IMR-90 (cell line): ENCODE data around the gene SOBP. TPM values are rescaled to one million over a fixed set of nuclear protein-coding genes. Genes with fewer than 3 reads are reported as not detected.

Source experiments
- ATAC-seq: fragments of 200-7000 bp; cut with Tn5 transposase; 2 replicates; pipeline ENCODE4 v1.9.1; 2020; ENCODE audit warnings: low read depth, mild to moderate bottlenecking, moderate library complexity
- BruUV-seq: library from RNA; stranded (reverse); fragments of 400-500 nt; replicated peaks from 2 replicates; lab custom pipeline; 2021; lab: Mats Ljungman, UMichigan
- CTCF ChIA-PET: fragments of 300-600 bp; formaldehyde crosslinking; extraction: SDS; loops from one replicate; lab custom pipeline; 2021; ENCODE audit warnings: antibody characterized with exemption; lab: Yijun Ruan, JAX
- POLR2A ChIA-PET: fragments of 300-600 bp; sonication (Branson Sonifier 250); formaldehyde crosslinking; loops from one replicate; lab custom pipeline; 2022; ENCODE audit warnings: antibody characterized with exemption; ENCODE audit not compliant: unreplicated experiment; lab: Charles Lee
- DNase-seq: peaks from one replicate; pipeline ENCODE4 v3.0.0; 2013
- H2AFZ ChIP-seq: replicated peaks from 2 replicates; pipeline ENCODE3; 2013; ENCODE audit warnings: low read length, mild to moderate bottlenecking; ENCODE audit not compliant: poor library complexity
- H2AK5ac ChIP-seq: 2 replicates; pipeline ENCODE4 v1.6.1; 2013; ENCODE audit warnings: low read depth, low read length, inconsistent platforms
- H2AK9ac ChIP-seq: replicated peaks from 2 replicates; pipeline ENCODE3; 2013; ENCODE audit warnings: mild to moderate bottlenecking, low read depth, low read length, moderate library complexity; ENCODE audit not compliant: poor library complexity
- H2BK120ac ChIP-seq: 2 replicates; pipeline ENCODE4 v1.6.1; 2013; ENCODE audit warnings: low read depth, low read length, inconsistent platforms
- H2BK15ac ChIP-seq: 3 replicates; pipeline ENCODE4 v1.6.1; 2013; ENCODE audit warnings: low read depth, low read length, inconsistent platforms
- H2BK20ac ChIP-seq: 2 replicates; pipeline ENCODE4 v1.6.1; 2013; ENCODE audit warnings: low read depth, mild to moderate bottlenecking, inconsistent platforms, low read length, moderate library complexity
- H2BK5ac ChIP-seq: 2 replicates; pipeline ENCODE4 v1.6.1; 2013; ENCODE audit warnings: mild to moderate bottlenecking, low read depth, low read length, inconsistent platforms; ENCODE audit not compliant: poor library complexity, severe bottlenecking
- H3K14ac ChIP-seq: replicated peaks from 2 replicates; pipeline ENCODE4 v1.6.1; 2013; ENCODE audit warnings: low read depth, low read length, inconsistent platforms
- H3K18ac ChIP-seq: 2 replicates; pipeline ENCODE4 v1.6.1; 2013; ENCODE audit warnings: low read depth, low read length, control low read depth
- H3K23ac ChIP-seq: 2 replicates; pipeline ENCODE4 v1.6.1; 2013; ENCODE audit warnings: low read depth, low read length, inconsistent platforms
- H3K27ac ChIP-seq: 2 replicates; pipeline ENCODE4 v1.5.1; 2013; ENCODE audit warnings: mild to moderate bottlenecking, control low read depth, low read length; ENCODE audit not compliant: insufficient read depth
- H3K27me3 ChIP-seq: 2 replicates; pipeline ENCODE4 v1.6.1; 2013; ENCODE audit warnings: low read length; ENCODE audit not compliant: control insufficient read depth, insufficient read depth
- H3K36me3 ChIP-seq: 2 replicates; pipeline ENCODE4 v1.6.1; 2013; ENCODE audit warnings: low read length, mixed read lengths; ENCODE audit not compliant: control insufficient read depth, insufficient read depth
- H3K4ac ChIP-seq: 2 replicates; pipeline ENCODE4 v1.6.1; 2013; ENCODE audit warnings: low read depth, low read length, inconsistent platforms
- H3K4me1 ChIP-seq: 2 replicates; pipeline ENCODE4 v1.6.1; 2013; ENCODE audit warnings: low read length, mixed read lengths; ENCODE audit not compliant: control insufficient read depth, insufficient read depth
- H3K4me2 ChIP-seq: 2 replicates; pipeline ENCODE4 v1.6.1; 2013; ENCODE audit warnings: low read depth, mild to moderate bottlenecking, control low read depth, low read length, moderate library complexity
- H3K4me3 ChIP-seq: 2 replicates; pipeline ENCODE4 v1.5.1; 2013; ENCODE audit warnings: low read depth, mild to moderate bottlenecking, control low read depth, low read length, moderate library complexity; ENCODE audit not compliant: insufficient read depth
- H3K56ac ChIP-seq: 2 replicates; pipeline ENCODE4 v1.6.1; 2013; ENCODE audit warnings: low read length, inconsistent platforms; ENCODE audit not compliant: insufficient read depth; ENCODE audit errors: extremely low read depth
- H3K79me1 ChIP-seq, 2 experiments: 2 replicates each; pipeline ENCODE4 v1.6.1; 2013; ENCODE audit warnings: low read length in 2 of 2, inconsistent platforms in 1 of 2, low read depth in 1 of 2
- H3K9ac ChIP-seq: 2 replicates; pipeline ENCODE4 v1.6.1; 2013; ENCODE audit warnings: low read depth, low read length, control low read depth
- H3K9me1 ChIP-seq: 2 replicates; pipeline ENCODE4 v1.6.1; 2013; ENCODE audit warnings: low read length, inconsistent platforms; ENCODE audit not compliant: insufficient read depth
- H3K9me3 ChIP-seq: 2 replicates; pipeline ENCODE4 v1.6.1; 2013; ENCODE audit warnings: low read length; ENCODE audit not compliant: control insufficient read depth, insufficient read depth
- H4K20me1 ChIP-seq: 2 replicates; pipeline ENCODE4 v1.6.1; 2013; ENCODE audit warnings: low read length, inconsistent platforms; ENCODE audit not compliant: insufficient read depth
- H4K5ac ChIP-seq: 2 replicates; pipeline ENCODE4 v1.6.1; 2013; ENCODE audit warnings: mild to moderate bottlenecking, low read depth, low read length, control low read depth
- H4K8ac ChIP-seq, 2 experiments: 2 replicates each; pipeline ENCODE4 v1.6.1; 2013; ENCODE audit warnings: low read depth in 2 of 2, low read length in 2 of 2, control low read depth in 1 of 2, inconsistent platforms in 1 of 2
- H4K91ac ChIP-seq: 2 replicates; pipeline ENCODE4 v1.6.1; 2013; ENCODE audit warnings: low read depth, low read length, inconsistent platforms; ENCODE audit not compliant: insufficient read depth
- BHLHE40 ChIP-seq: fragments of 150-350 bp; IDR thresholded peaks from 2 replicates; pipeline ENCODE4 v1.6.1; 2016; ENCODE audit warnings: mild to moderate bottlenecking, low read depth, low read length
- CEBPB ChIP-seq: IDR thresholded peaks from 2 replicates; pipeline ENCODE4 v1.6.1; 2012; ENCODE audit warnings: low read depth, low read length, improper control_type of control experiment
- FOS ChIP-seq: fragments of 150-350 bp; IDR thresholded peaks from 2 replicates; pipeline ENCODE4 v1.6.1; 2016; ENCODE audit warnings: low read depth, low read length
- MAFK ChIP-seq: IDR thresholded peaks from 2 replicates; pipeline ENCODE4 v1.6.1; 2012; ENCODE audit warnings: low read depth, low read length, improper control_type of control experiment
- MAZ ChIP-seq: IDR thresholded peaks from 2 replicates; pipeline ENCODE4 v1.6.1; 2012; ENCODE audit warnings: low read depth, mild to moderate bottlenecking, low read length, improper control_type of control experiment, moderate library complexity, borderline replicate concordance
- MXI1 ChIP-seq: IDR thresholded peaks from 2 replicates; pipeline ENCODE4 v1.6.1; 2012; ENCODE audit warnings: low read depth, mild to moderate bottlenecking, low read length, moderate library complexity, borderline replicate concordance
- NFE2L2 ChIP-seq: fragments of 150-350 bp; IDR thresholded peaks from 2 replicates; pipeline ENCODE4 v1.6.1; 2016; ENCODE audit warnings: low read depth, mild to moderate bottlenecking, low read length
- POLR2A ChIP-seq: IDR thresholded peaks from 2 replicates; pipeline ENCODE4 v1.6.1; 2012; ENCODE audit warnings: mild to moderate bottlenecking, low read depth, low read length
- RAD21 ChIP-seq: IDR thresholded peaks from 2 replicates; pipeline ENCODE4 v1.6.1; 2012; ENCODE audit warnings: low read length, improper control_type of control experiment
- RCOR1 ChIP-seq: IDR thresholded peaks from 2 replicates; pipeline ENCODE4 v1.6.1; 2012; ENCODE audit warnings: mild to moderate bottlenecking, low read length, improper control_type of control experiment; ENCODE audit not compliant: insufficient replicate concordance
- RFX5 ChIP-seq: IDR thresholded peaks from 2 replicates; pipeline ENCODE4 v1.8.0; 2012; ENCODE audit warnings: low read depth, mild to moderate bottlenecking, low read length, moderate library complexity
- SMC3 ChIP-seq: fragments of 150-350 bp; IDR thresholded peaks from 2 replicates; pipeline ENCODE4 v1.6.1; 2016; ENCODE audit warnings: low read depth, mild to moderate bottlenecking, antibody characterized with exemption, low read length, moderate library complexity
- USF2 ChIP-seq: fragments of 150-350 bp; IDR thresholded peaks from 2 replicates; pipeline ENCODE4 v1.6.1; 2017; ENCODE audit warnings: mild to moderate bottlenecking, antibody characterized with exemption, low read length, low read depth
- WGBS, 2 experiments: methylation state at CpG; one replicate each; pipeline versions ENCODE4 v1.1.5 to v1.1.7; 2013; ENCODE audit warnings: missing lambda C conversion rate in 2 of 2; ENCODE audit not compliant: insufficient read length in 1 of 2; ENCODE audit errors: extremely low coverage in 2 of 2; 5-methylcytosine and 5-hydroxymethylcytosine counted together
- dilution Hi-C: fragments of 300-500 bp; cut with HindIII; formaldehyde crosslinking; loops from one replicate; pipeline ENCODE4 v1.14.3; 2018; ENCODE audit warnings: low sequenced_read_pairs; ENCODE audit not compliant: unreplicated experiment
- in situ Hi-C: fragments of 300-500 bp; cut with MboI; formaldehyde crosslinking; loops from 3 replicates; pipeline ENCODE4 v1.14.3; 2019; ENCODE audit warnings: low sequenced_read_pairs, inconsistent platforms, mixed read lengths
- intact Hi-C: fragments of 100-400 bp; cut with micrococcal nuclease; formaldehyde crosslinking; loops from 2 replicates; pipeline ENCODE4 v1.10.0; 2022
- polyA plus RNA-seq, 3 experiments: library from polyadenylated mRNA; depleted of rRNA; stranded (reverse); fragments of >200 nt; gene quantifications; 2 replicates each; pipeline ENCODE4 v1.2.3, GENCODE V29; 2012; ENCODE audit warnings: low replicate concordance in 1 of 3
- total RNA-seq: library from RNA; depleted of rRNA; stranded (reverse); fragments of >200 nt; gene quantifications from 2 replicates; pipeline ENCODE4 v1.2.3, GENCODE V29; 2012
- TF ChIP-seq, protein P1 (sequence below): conservative IDR thresholded peaks from 2 replicates; pipeline ENCODE4 v1.5.1; 2012; ENCODE audit warnings: mild to moderate bottlenecking, low read depth, low read length, improper control_type of control experiment
- TF ChIP-seq, protein P2 (sequence below): fragments of 150-350 bp; IDR thresholded peaks from 2 replicates; pipeline ENCODE4 v1.6.1; 2016; ENCODE audit warnings: low read depth, mild to moderate bottlenecking, low read length, moderate library complexity, borderline replicate concordance

Gene SOBP
- total and polyA plus RNA-seq, 2 of the 4 experiments (the other 2 are of a cell fraction): 0.60 to 0.72 TPM

DNA sequence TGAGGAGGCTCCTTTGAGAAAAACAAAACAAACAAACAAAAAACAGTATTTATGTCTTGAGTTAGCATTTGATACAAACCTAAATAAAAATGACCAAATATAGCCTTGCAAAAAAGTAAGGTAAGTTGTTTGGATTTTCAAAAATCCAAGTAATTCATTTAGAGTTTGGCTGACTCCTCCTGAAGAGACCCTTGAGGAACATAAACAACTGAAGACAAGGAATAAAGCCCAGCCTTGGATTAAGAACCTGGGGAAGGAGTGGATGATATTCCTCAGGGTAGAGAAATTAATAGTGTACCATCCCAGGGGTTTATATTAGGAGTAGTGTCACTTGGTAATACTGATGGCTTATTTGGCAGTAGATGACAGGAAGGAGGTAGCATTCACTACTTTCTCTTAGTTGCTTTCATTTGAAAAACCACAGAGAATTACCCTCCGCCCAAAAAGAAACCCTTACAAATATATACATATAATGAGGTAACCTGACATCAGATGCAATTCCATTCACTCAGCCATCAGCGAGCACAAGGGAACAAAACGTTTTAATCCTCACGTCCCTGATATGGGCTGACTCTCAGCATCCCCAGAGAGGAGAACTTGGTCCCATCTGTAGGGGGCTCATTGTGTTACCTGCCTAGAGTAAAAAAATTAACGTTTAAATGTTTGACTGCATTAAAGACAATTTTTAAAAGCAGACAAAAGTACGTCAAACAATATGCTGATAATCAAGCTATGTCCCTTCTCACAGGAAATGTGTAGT lies 57.0 kb downstream of the SOBP start:
- H4K5ac ChIP-seq: no peak overlapping the region
- no peak overlapping the region for H4K8ac ChIP-seq
- H3K4me1 ChIP-seq: no peaks in the 10 kb centered on the region
- no peaks in the 10 kb centered on the region for H4K20me1 ChIP-seq
- intact Hi-C loops: no loop called here
- no CpG with 5 or more reads among the region's 6 CpGs for WGBS, 2 experiments
- DNase-seq: no peak
- no peak overlapping the region for H2BK15ac ChIP-seq
- no peak overlapping the region for H3K4me2 ChIP-seq
- H3K4me3 ChIP-seq: no peak overlapping the region
- H2AK9ac ChIP-seq: no peak overlapping the region
- dilution Hi-C loops: no loop called here
- BruUV-seq: no TSS peak
- no peak overlapping the region for H3K23ac ChIP-seq
- H3K36me3 ChIP-seq: no peaks in the 10 kb centered on the region
- no peak overlapping the region for H2BK20ac ChIP-seq
- no peak overlapping the region for H2AFZ ChIP-seq
- no peak overlapping the region for H3K9ac ChIP-seq
- ATAC-seq: no peak
- no peaks in the 10 kb centered on the region for H3K9me3 ChIP-seq
- H3K18ac ChIP-seq: no peak overlapping the region
- H3K14ac ChIP-seq: no peak overlapping the region
- no peak overlapping the region for H3K27ac ChIP-seq
- POLR2A ChIA-PET: no interaction called here
- CTCF ChIA-PET: no interaction called here
- no peak overlapping the region for H3K56ac ChIP-seq
- H4K91ac ChIP-seq: no peak overlapping the region
- no peaks in the 10 kb centered on the region for H3K27me3 ChIP-seq
- H3K79me1 ChIP-seq: no peaks in the 10 kb centered on the region
- in situ Hi-C loops: no loop called here
- H2AK5ac ChIP-seq: no peak overlapping the region
- TF ChIP-seq, protein P1, sequence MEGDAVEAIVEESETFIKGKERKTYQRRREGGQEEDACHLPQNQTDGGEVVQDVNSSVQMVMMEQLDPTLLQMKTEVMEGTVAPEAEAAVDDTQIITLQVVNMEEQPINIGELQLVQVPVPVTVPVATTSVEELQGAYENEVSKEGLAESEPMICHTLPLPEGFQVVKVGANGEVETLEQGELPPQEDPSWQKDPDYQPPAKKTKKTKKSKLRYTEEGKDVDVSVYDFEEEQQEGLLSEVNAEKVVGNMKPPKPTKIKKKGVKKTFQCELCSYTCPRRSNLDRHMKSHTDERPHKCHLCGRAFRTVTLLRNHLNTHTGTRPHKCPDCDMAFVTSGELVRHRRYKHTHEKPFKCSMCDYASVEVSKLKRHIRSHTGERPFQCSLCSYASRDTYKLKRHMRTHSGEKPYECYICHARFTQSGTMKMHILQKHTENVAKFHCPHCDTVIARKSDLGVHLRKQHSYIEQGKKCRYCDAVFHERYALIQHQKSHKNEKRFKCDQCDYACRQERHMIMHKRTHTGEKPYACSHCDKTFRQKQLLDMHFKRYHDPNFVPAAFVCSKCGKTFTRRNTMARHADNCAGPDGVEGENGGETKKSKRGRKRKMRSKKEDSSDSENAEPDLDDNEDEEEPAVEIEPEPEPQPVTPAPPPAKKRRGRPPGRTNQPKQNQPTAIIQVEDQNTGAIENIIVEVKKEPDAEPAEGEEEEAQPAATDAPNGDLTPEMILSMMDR: no peak
- no peak for TF ChIP-seq USF2
- TF ChIP-seq MAZ: no peak
- TF ChIP-seq, protein P2, sequence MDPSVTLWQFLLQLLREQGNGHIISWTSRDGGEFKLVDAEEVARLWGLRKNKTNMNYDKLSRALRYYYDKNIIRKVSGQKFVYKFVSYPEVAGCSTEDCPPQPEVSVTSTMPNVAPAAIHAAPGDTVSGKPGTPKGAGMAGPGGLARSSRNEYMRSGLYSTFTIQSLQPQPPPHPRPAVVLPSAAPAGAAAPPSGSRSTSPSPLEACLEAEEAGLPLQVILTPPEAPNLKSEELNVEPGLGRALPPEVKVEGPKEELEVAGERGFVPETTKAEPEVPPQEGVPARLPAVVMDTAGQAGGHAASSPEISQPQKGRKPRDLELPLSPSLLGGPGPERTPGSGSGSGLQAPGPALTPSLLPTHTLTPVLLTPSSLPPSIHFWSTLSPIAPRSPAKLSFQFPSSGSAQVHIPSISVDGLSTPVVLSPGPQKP: no peak
- no peak for TF ChIP-seq BHLHE40
- no peak for TF ChIP-seq RCOR1
- TF ChIP-seq MXI1: no peak
- no peak for TF ChIP-seq FOS
- no peak for TF ChIP-seq RFX5
- no peak for TF ChIP-seq POLR2A
- no peak for TF ChIP-seq NFE2L2
- no peak for TF ChIP-seq RAD21
- TF ChIP-seq CEBPB: no peak
- TF ChIP-seq SMC3: no peak
- TF ChIP-seq MAFK: no peak
- H2BK5ac ChIP-seq: no peak overlapping the region
- H3K4ac ChIP-seq: no peak overlapping the region
- no peaks in the 10 kb centered on the region for H3K9me1 ChIP-seq
- H2BK120ac ChIP-seq: no peak overlapping the region
